ENCODE data around the gene S100G. TPM values are rescaled to one million over a fixed set of nuclear protein-coding genes. Genes with fewer than 3 reads are reported as not detected.

The S100G gene
- total and polyA plus RNA-seq, 2 experiments from 2014 or later = not detected

GRCh38 chrX:16629909-16630308, 20.0 kb upstream of the S100G start:
- Histone ChIP-seq H3F3A (replicated peaks; ENCODE audit: low read depth) (no peaks in the 10 kb centered on the region), H3K4me2 (peak overlapping the region; percentile 61), H3K4me1 (ENCODE audit: insufficient read depth) (peaks cover 13% of the 10 kb centered on the region), H3K27ac (ENCODE audit: low read depth) (peak overlapping the region; percentile 90), H3K4me3 (0 out of 2 replicates have a peak overlapping the region, but pooled peaks have one; percentile 20), H3K36me3 (ENCODE audit: insufficient read depth) (no peaks in the 10 kb centered on the region), H4K20me1 (replicated peaks; ENCODE audit: insufficient read depth) (no peaks in the 10 kb centered on the region), H3K9me2 (ENCODE audit: insufficient read depth) (no peaks in the 10 kb centered on the region), H3K79me2 (replicated peaks; ENCODE audit: insufficient read depth) (no peaks in the 10 kb centered on the region), H2AFZ (no peak overlapping the region), H3K27me3 (ENCODE audit: insufficient read depth) (no peaks in the 10 kb centered on the region)
- DNase-seq (ENCODE audit: low spot score) (no peak), ATAC-seq (0 out of 3 replicates have a peak, but pooled peaks have one; percentile 11)
- Mint-ChIP-seq H3K27ac (no peak overlapping the region), H3K4me1 (peaks cover 20% of the 10 kb centered on the region), H3K4me3 (no peak overlapping the region), H3K9me3 (no peaks in the 10 kb centered on the region; the same call in 2 of the 3 replicates), H3K27me3 (ENCODE audit: insufficient read depth, low read depth, poor library complexity) (peaks cover 11% of the 10 kb centered on the region), H3K36me3 (ENCODE audit: low read depth) (peaks cover 23% of the 10 kb centered on the region)
- TF ChIP-seq CREB1 (CRISPR knock-in tag; IDR thresholded peaks at IDR 0.05; ENCODE audit: low read depth) (no peak), EZH2phosphoT487 (IDR thresholded peaks at IDR 0.05; ENCODE audit: unreplicated experiment) (no peak), ZNF331 (CRISPR knock-in tag; IDR thresholded peaks at IDR 0.05; ENCODE audit: low read depth) (no peak), CTCF (conservative IDR thresholded peaks at IDR 0.05; ENCODE audit: low read depth in 2 of 2) (no peak), ETS1 (IDR thresholded peaks at IDR 0.05) (no peak), EZH2 (IDR thresholded peaks at IDR 0.05; ENCODE audit: low read depth, unreplicated experiment) (no peak), ZNF114 (CRISPR knock-in tag; IDR thresholded peaks at IDR 0.05) (no peak), STAT1 (IDR thresholded peaks at IDR 0.05; ENCODE audit: unreplicated experiment) (no peak), JUNB (IDR thresholded peaks at IDR 0.05; ENCODE audit: unreplicated experiment) (no peak), REST (IDR thresholded peaks at IDR 0.05; ENCODE audit: unreplicated experiment) (no peak), NANOG (IDR thresholded peaks at IDR 0.05; ENCODE audit: borderline replicate concordance) (no peak), POLR2AphosphoS5 (IDR thresholded peaks at IDR 0.05; ENCODE audit: low read depth) (no peak), ZNF462 (CRISPR knock-in tag; IDR thresholded peaks at IDR 0.05) (no peak)

Data from GM23338 (cell line).